PC-9 (cell line): Measurements from ENCODE around the gene ATP11A.

Experiments used
- CTCF ChIP-seq: fragments of 200-600 bp; sonication (generic); conservative IDR thresholded peaks from 2 replicates; pipeline ENCODE4 v1.6.1; 2017; ENCODE audit warnings: mixed run types, antibody characterized with exemption, mild to moderate bottlenecking, moderate library complexity
- EZH2 ChIP-seq: fragments of 200-600 bp; sonication (generic); IDR thresholded peaks from 2 replicates; pipeline ENCODE4 v1.8.0; 2017; ENCODE audit warnings: antibody characterized with exemption, low read depth

DNA sequence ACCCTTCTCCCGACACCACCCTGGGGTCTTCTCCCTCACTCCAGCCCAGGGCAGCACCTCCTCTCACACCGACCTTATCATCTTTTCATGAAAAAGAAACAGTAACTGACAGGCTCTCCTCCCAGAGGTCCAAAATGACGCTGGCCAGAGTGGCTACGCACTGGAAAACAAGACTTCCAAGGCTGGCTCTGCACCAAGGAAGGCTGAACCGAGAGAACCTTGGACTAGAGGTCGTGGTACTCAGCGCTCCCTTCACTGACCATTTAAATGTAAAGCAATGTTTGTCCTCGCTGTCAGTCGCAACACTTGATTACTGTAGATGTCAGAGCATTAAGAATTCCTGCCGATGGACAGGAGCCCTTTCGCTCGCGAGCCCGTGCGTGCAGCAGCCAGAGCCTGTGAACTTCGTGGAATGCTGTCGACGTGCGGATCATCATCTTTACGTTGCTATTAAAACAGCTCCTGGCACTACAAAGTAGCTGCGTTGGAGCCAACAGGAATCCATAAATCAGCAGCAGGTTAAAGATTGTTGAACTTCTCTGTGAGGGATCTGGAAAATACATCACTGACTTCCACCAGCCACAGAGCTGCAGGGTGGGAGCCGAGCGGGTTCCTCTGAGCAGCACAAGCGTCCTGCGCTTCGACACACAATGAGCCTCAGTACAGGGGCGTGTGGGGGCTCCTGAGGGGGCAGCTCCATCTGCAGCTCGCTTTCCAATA is 153.7 kb downstream of the ATP11A start:
- no peak for TF ChIP-seq EZH2
- TF ChIP-seq CTCF: no peak
